Measurements from ENCODE around the gene PLOD3. TPM values are rescaled to one million over a fixed set of nuclear protein-coding genes. Genes with fewer than 3 reads are reported as not detected.

PLOD3 gene
- total and polyA plus RNA-seq, 2 donors (not counting 1 experiment from before 2014, with no cell fraction given), result 40.1 to 47.5 TPM

DNA sequence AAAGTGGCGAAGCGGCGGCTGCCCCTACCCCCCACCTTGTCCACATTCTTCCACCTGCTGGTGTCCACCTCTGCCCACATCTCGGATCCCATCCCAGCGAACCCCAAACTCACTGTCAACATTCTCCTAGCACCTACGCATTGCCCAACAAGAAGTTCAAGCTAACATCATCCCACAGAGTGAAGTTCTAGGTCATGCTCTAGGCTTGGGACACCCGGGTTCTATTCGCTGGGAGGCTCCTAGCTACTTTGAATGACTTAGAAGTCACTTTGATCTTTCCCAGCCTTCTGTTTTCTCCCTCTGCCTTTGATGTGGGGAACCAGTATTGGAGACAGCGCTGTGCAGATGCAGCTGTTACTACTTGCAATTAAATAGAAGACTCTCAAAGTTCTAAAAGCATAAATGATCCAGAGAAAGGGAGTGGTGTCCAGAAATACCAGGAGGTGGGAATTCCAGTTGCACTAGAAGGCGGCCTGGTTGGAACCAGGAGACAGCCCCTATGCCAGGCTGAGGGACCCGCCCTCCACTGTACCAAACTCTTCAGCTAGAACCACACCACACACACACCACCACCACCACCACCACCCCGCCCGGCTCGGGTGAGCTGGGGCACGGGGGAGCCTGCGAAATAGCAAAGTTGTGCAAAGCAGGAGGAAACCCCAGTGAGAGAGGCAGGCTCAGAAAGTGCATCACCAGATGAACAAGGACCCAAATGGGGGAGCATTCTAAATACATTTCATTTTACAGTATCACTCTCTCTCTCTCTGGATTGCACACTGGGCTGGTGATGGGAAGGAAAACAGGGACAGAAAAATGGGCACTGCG is 46.6 kb downstream of the PLOD3 start:
- peaks cover 0 to 55% (median 2%) of the 10 kb centered on the region in 3 donors for H3K9me3 ChIP-seq (ENCODE audit: control extremely low read depth in 1 of 3, control insufficient read depth in 2 of 3, insufficient read depth in 1 of 3, low read length in 2 of 3)
- 11% methylated on average over 12 of the region's 17 CpGs for WGBS (ENCODE audit: insufficient coverage)
- no peak overlapping the region for H2AFZ ChIP-seq (ENCODE audit: insufficient read depth, low read depth, low read length, poor library complexity, severe bottlenecking)
- ChIA-PET CTCF (interaction anchor here (2.7 kb wide), 2 partner anchors 21 to 27 kb away, joined by 12 to 23 read pairs; no protein-coding TSS in a partner anchor), POLR2A (interaction anchor here (0.6 kb wide), 1 partner anchor 85 kb away, joined by 5 read pairs; no protein-coding TSS in a partner anchor)
- ATAC-seq (ENCODE audit: low read depth), result no peak
- H3K27me3 Mint-ChIP-seq, result peaks cover 79% of the 10 kb centered on the region
- intact Hi-C loops (cut with micrococcal nuclease), result loop anchor here (1.0 kb wide), 1 partner anchor 27 kb away; no protein-coding TSS in a partner anchor
- no peaks in the 10 kb centered on the region for H3K36me3 ChIP-seq (replicated peaks in 1 of 2; ENCODE audit: control extremely low read depth in 1 of 2, control insufficient read depth in 1 of 2, extremely low read depth in 1 of 2, insufficient read depth in 2 of 2, low read length in 1 of 2)
- no peak overlapping the region for H3K4me3 ChIP-seq (ENCODE audit: control extremely low read depth in 1 of 5, extremely low read depth in 1 of 5, insufficient read depth in 1 of 5, low read depth in 2 of 5, low read length in 4 of 5)
- H3K4me2 ChIP-seq (replicated peaks; ENCODE audit: low read depth, low read length, poor library complexity, severe bottlenecking), result no peak overlapping the region
- H3K9ac ChIP-seq (ENCODE audit: low read length), result no peak overlapping the region
- H3K4me1 ChIP-seq (ENCODE audit: control insufficient read depth in 2 of 2, insufficient read depth in 2 of 2, low read length in 2 of 2), result peaks cover 66 to 77% of the 10 kb centered on the region in 2 donors
- H3K4me1 Mint-ChIP-seq, result peaks cover 54% of the 10 kb centered on the region
- H3K27ac ChIP-seq (ENCODE audit: low read length in 2 of 2), result no peak overlapping the region
- peaks cover 0 to 99% (median 79%) of the 10 kb centered on the region in 4 experiments for H3K27me3 ChIP-seq (replicated peaks in 1 of 4; ENCODE audit: control extremely low read depth in 1 of 4, control insufficient read depth in 3 of 4, insufficient read depth in 4 of 4, low read length in 3 of 4)
- H3K79me2 ChIP-seq (ENCODE audit: control insufficient read depth, insufficient read depth, low read length), result no peaks in the 10 kb centered on the region
- no peaks in the 10 kb centered on the region for H3K9me3 Mint-ChIP-seq (ENCODE audit: insufficient read depth)
- peak overlapping the region; percentile 41 for H3K27ac Mint-ChIP-seq
- peaks cover 12% of the 10 kb centered on the region for H4K20me1 ChIP-seq (ENCODE audit: control insufficient read depth, insufficient read depth, low read length, poor library complexity, severe bottlenecking)
- peak overlapping the region; percentile 64 for H3K4me3 Mint-ChIP-seq
- DNase-seq, result no peak
- TF ChIP-seq, protein P1, sequence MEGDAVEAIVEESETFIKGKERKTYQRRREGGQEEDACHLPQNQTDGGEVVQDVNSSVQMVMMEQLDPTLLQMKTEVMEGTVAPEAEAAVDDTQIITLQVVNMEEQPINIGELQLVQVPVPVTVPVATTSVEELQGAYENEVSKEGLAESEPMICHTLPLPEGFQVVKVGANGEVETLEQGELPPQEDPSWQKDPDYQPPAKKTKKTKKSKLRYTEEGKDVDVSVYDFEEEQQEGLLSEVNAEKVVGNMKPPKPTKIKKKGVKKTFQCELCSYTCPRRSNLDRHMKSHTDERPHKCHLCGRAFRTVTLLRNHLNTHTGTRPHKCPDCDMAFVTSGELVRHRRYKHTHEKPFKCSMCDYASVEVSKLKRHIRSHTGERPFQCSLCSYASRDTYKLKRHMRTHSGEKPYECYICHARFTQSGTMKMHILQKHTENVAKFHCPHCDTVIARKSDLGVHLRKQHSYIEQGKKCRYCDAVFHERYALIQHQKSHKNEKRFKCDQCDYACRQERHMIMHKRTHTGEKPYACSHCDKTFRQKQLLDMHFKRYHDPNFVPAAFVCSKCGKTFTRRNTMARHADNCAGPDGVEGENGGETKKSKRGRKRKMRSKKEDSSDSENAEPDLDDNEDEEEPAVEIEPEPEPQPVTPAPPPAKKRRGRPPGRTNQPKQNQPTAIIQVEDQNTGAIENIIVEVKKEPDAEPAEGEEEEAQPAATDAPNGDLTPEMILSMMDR (IDR thresholded peaks at IDR 0.05), result no peak
- no peak for TF ChIP-seq EZH2 (IDR thresholded peaks at IDR 0.05; ENCODE audit: borderline replicate concordance, insufficient read depth, low read depth, low read length, poor library complexity, severe bottlenecking)

All from B cell (primary cell).